Keratinocyte (primary cell): ENCODE data around the gene FAM241A.

Experiments
- CTCF ChIP-seq, 3 experiments: IDR thresholded peaks in 1 of 3; conservative IDR thresholded peaks in 1 of 3; optimal IDR thresholded peaks in 1 of 3; 2 replicates in 2 of 3; 3 replicates in 1 of 3; pipeline versions ENCODE3 to v1.5.1; 2011; ENCODE audit warnings: low read length in 3 of 3, mild to moderate bottlenecking in 3 of 3, moderate library complexity in 2 of 3, control low read depth in 1 of 3, inconsistent platforms in 1 of 3; ENCODE audit not compliant: insufficient read depth in 2 of 3; ENCODE audit errors: extremely low read depth in 1 of 3
- EZH2 ChIP-seq: IDR thresholded peaks from one replicate; pipeline ENCODE4 v1.6.1; 2012; ENCODE audit warnings: inconsistent platforms, mild to moderate bottlenecking, low read length, moderate library complexity

- no peak for TF ChIP-seq CTCF (optimal IDR thresholded peaks at IDR 0.05 in 1 of 3, IDR thresholded peaks at IDR 0.05 in 1 of 3, conservative IDR thresholded peaks at IDR 0.05 in 1 of 3; ENCODE audit: extremely low read depth in 1 of 3, insufficient read depth in 2 of 3, low read length in 3 of 3)
- no peak for TF ChIP-seq EZH2
Observed at GRCh38 chr4:112176596-112176995, 31.3 kb downstream of the FAM241A start.
